H1 (cell line): ENCODE data around the gene FKRP. TPM values are rescaled to one million over a fixed set of nuclear protein-coding genes. Genes with fewer than 3 reads are reported as not detected.

Experiments
- BRCA1 ChIP-seq: IDR thresholded peaks from 2 replicates; pipeline ENCODE4 v1.6.1; 2012; ENCODE audit warnings: low read depth, low read length, improper control_type of control experiment
- polyA plus RNA-seq, 7 experiments: library from polyadenylated mRNA; depleted of rRNA in 3 of 7; stranded (reverse) in 5 of 7; unstranded in 2 of 7; fragments of >200 nt in 5 of 7; fragments of 200-250 nt in 2 of 7; gene quantifications; 1 replicate in 5 of 7; 2 replicates in 1 of 7; 4 replicates in 1 of 7; pipeline versions ENCODE4 v1.2.1 to v1.2.3, GENCODE V29; 2011 to 2013; ENCODE audit warnings: missing spikeins in 2 of 7, mixed read lengths in 2 of 7
- total RNA-seq: library from RNA; stranded (reverse); fragmentation: NEBNext Ultra II Directional; extraction: Animal tissue kit (Norgen Biotek cat#: 25700); gene quantifications from 2 replicates; pipeline ENCODE4 v1.2.1, GENCODE V29; 2021

The FKRP gene
- total and polyA plus RNA-seq, 2 of the 8 experiments (the other 6 are each of a cell fraction or from before 2014, with no cell fraction given) = 17.1 to 24.4 TPM

DNA sequence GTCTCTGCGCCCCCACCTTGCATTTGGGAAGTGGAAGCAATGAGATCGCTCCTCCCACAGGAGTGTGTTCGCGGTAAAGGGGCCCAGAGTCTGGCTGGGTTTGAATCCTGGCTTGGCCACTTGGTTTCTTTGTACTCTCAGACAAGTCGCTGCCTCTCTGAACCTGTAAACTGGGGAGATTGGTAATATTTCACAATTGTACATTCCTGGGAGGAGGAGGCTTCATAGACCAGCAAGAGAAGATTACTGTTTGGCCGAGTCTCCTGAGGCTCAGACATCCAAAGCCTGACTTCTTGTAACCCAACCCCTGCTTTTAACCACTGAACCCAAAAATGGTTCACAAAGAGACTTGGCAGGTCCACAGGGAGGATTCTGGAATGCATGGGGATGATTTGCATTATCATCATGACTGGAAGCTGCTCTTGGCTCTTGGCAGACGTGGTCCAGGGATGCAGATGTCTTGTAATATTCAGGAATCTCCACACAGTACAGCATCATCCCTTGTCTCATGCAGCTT lies 14.0 kb downstream of the FKRP start (continued):
- TF ChIP-seq BRCA1 = no peak
